ENCODE data around the gene TAF12.
"Not testable (repeated sequence)": the region's sequence is repeated elsewhere in the genome, so short reads cannot be mapped to it uniquely, and the experiment has no call there.

The TAF12 gene

GRCh38 chr1:28645406-28645805, 2.5 kb upstream of the TAF12 start:
- DNase-seq: not testable (repeated sequence)

- no peak for DNase-seq
These were observed 1.6 kb upstream of the TAF12 start for GRCh38 chr1:28644494-28644893.

GRCh38 chr1:28642056-28642846, 616 bp downstream of the TAF12 start:
- DNase-seq: peak in 2 of 51 donors; percentile 8 to 36

- no peak for DNase-seq
These were observed 2.1 kb downstream of the TAF12 start for GRCh38 chr1:28640766-28641165.

GRCh38 chr1:28632560-28632959, 10.3 kb downstream of the TAF12 start:
- no peak for DNase-seq

- no peak for DNase-seq
These were observed 11.2 kb downstream of the TAF12 start for GRCh38 chr1:28631713-28632112.

- DNase-seq: no peak
These were observed 29.7 kb downstream of the TAF12 start for GRCh38 chr1:28613175-28613574.

- no peak for DNase-seq
These were observed 36.1 kb downstream of the TAF12 start for GRCh38 chr1:28606771-28607170.

GRCh38 chr1:28604962-28605361, 37.9 kb downstream of the TAF12 start:
- no peak for DNase-seq

GRCh38 chr1:28604411-28604810, 38.5 kb downstream of the TAF12 start:
- DNase-seq: no peak

- DNase-seq: peak in 29 of 51 donors; percentile 4 to 76 (median 31)
These were observed 40.1 kb downstream of the TAF12 start for GRCh38 chr1:28602536-28603439.

GRCh38 chr1:28601696-28602095, 41.2 kb downstream of the TAF12 start:
- no peak for DNase-seq

GRCh38 chr1:28596276-28596675, 46.6 kb downstream of the TAF12 start:
- not testable (repeated sequence) for DNase-seq

- DNase-seq: no peak
These were observed 47.3 kb downstream of the TAF12 start for GRCh38 chr1:28595412-28596191.

- DNase-seq: peak in 6 of 51 donors; percentile 3 to 14 (median 10)
These were observed 48.0 kb downstream of the TAF12 start for GRCh38 chr1:28594686-28595411.

GRCh38 chr1:28593988-28594356, 48.9 kb downstream of the TAF12 start:
- not testable (repeated sequence) for DNase-seq

GRCh38 chr1:28592321-28593071, 50.4 kb downstream of the TAF12 start:
- DNase-seq: peak in 1 of 51 donors; percentile 4

- no peak for DNase-seq
These were observed 51.1 kb downstream of the TAF12 start, which contains the start of gene RAB42 for GRCh38 chr1:28591708-28592320. RAB42 (plus strand) TSS chr1:28592265; CDS start chr1:28592512, 247 bp downstream.

- DNase-seq: not testable (repeated sequence)
These were observed 56.1 kb downstream of the TAF12 start for GRCh38 chr1:28586585-28587391.

All from hypothalamus (tissue), 51 donors.